HG03064 (cell line): ENCODE data around the gene UBC.
"Not testable (repeated sequence)": the region's sequence is repeated elsewhere in the genome, so short reads cannot be mapped to it uniquely, and the experiment has no call there.

Source experiments
- ATAC-seq: cut with Tn5 transposase; IDR thresholded peaks from one replicate; pipeline ENCODE4 v1.9.1; 2021; ENCODE audit warnings: low read depth; ENCODE audit not compliant: unreplicated experiment

Gene UBC

GRCh38 chr12:124888260-124888659, 26.2 kb downstream of the UBC start:
- ATAC-seq = no peak

- not testable (repeated sequence) for ATAC-seq
These were observed 26.7 kb downstream of the UBC start for GRCh38 chr12:124887766-124888165.

GRCh38 chr12:124884587-124885438, 29.6 kb downstream of the UBC start:
- peak; percentile 90 for ATAC-seq

- ATAC-seq = no peak
These were observed 31.0 kb downstream of the UBC start for GRCh38 chr12:124883263-124884130.

- no peak for ATAC-seq
These were observed 33.3 kb downstream of the UBC start for GRCh38 chr12:124881123-124881522.

GRCh38 chr12:124880335-124880734, 34.1 kb downstream of the UBC start:
- ATAC-seq = not testable (repeated sequence)

- ATAC-seq = no peak
These were observed 35.5 kb downstream of the UBC start for GRCh38 chr12:124878795-124879516.

GRCh38 chr12:124877423-124877822, 37.0 kb downstream of the UBC start:
- no peak for ATAC-seq

GRCh38 chr12:124876171-124876570, 38.3 kb downstream of the UBC start:
- no peak for ATAC-seq

GRCh38 chr12:124875803-124876132, 38.7 kb downstream of the UBC start:
- ATAC-seq = no peak

GRCh38 chr12:124874988-124875802, 39.3 kb downstream of the UBC start:
- ATAC-seq = no peak

GRCh38 chr12:124874188-124874587, 40.3 kb downstream of the UBC start:
- ATAC-seq = no peak

- no peak for ATAC-seq
These were observed 42.3 kb downstream of the UBC start for GRCh38 chr12:124872068-124872719.

GRCh38 chr12:124871297-124871696, 43.2 kb downstream of the UBC start:
- no peak for ATAC-seq

GRCh38 chr12:124870515-124870914, 43.9 kb downstream of the UBC start:
- ATAC-seq = no peak

GRCh38 chr12:124869059-124869665, 45.3 kb downstream of the UBC start:
- ATAC-seq = no peak

- ATAC-seq = no peak
These were observed 46.0 kb downstream of the UBC start for GRCh38 chr12:124868252-124869058.

GRCh38 chr12:124867401-124867930, 47.0 kb downstream of the UBC start:
- no peak for ATAC-seq
